Glutamatergic neuron (in vitro differentiated cells): ENCODE results near the gene CITED2. TPM values are rescaled to one million over a fixed set of nuclear protein-coding genes. Genes with fewer than 3 reads are reported as not detected.

Source experiments
- DNase-seq: peaks from one replicate; pipeline ENCODE4 v3.0.0; 2022
- H3K27ac Mint-ChIP-seq: one replicate; pipeline ENCODE4 v1.8.0; 2020; ENCODE audit warnings: mild to moderate bottlenecking, mixed read lengths, inconsistent platforms; ENCODE audit not compliant: unreplicated experiment
- H3K27me3 Mint-ChIP-seq: one replicate; pipeline ENCODE4 v1.8.0; 2020; ENCODE audit warnings: mild to moderate bottlenecking, moderate library complexity, mixed read lengths, inconsistent platforms; ENCODE audit not compliant: unreplicated experiment
- H3K36me3 Mint-ChIP-seq: one replicate; pipeline ENCODE4 v1.8.0; 2020; ENCODE audit warnings: mild to moderate bottlenecking, mixed read lengths, inconsistent platforms; ENCODE audit not compliant: unreplicated experiment
- H3K4me1 Mint-ChIP-seq: one replicate; pipeline ENCODE4 v1.8.0; 2020; ENCODE audit warnings: mild to moderate bottlenecking, low read depth, mixed read lengths, inconsistent platforms; ENCODE audit not compliant: unreplicated experiment
- H3K4me3 Mint-ChIP-seq: one replicate; pipeline ENCODE4 v1.8.0; 2020; ENCODE audit warnings: mild to moderate bottlenecking, mixed read lengths, inconsistent platforms; ENCODE audit not compliant: unreplicated experiment
- H3K9me3 Mint-ChIP-seq: one replicate; pipeline ENCODE4 v1.8.0; 2020; ENCODE audit warnings: mild to moderate bottlenecking, moderate library complexity, mixed read lengths, inconsistent platforms; ENCODE audit not compliant: unreplicated experiment
- CTCF ChIP-seq: fragments of 200-600 bp; sonication (generic); IDR thresholded peaks from one replicate; pipeline ENCODE4 v1.5.0; 2021; ENCODE audit not compliant: partially characterized antibody, unreplicated experiment
- total RNA-seq: library from RNA; stranded (reverse); fragmentation: NEBNext Ultra II Directional; extraction: Animal tissue kit (Norgen Biotek cat#: 25700); gene quantifications from one replicate; pipeline ENCODE4 v1.2.1, GENCODE V29; 2021; ENCODE audit not compliant: unreplicated experiment

The CITED2 gene
- total RNA-seq, 1 donor from 2014 or later = 66.5 TPM

GRCh38 chr6:139337830-139338229, 36.6 kb downstream of the CITED2 start:
- Mint-ChIP-seq H3K4me3 (no peak overlapping the region), H3K4me1 (no peaks in the 10 kb centered on the region)

GRCh38 chr6:139337001-139337400, 37.4 kb downstream of the CITED2 start:
- Mint-ChIP-seq H3K9me3 (no peaks in the 10 kb centered on the region), H3K27ac (no peak overlapping the region), H3K27me3 (no peaks in the 10 kb centered on the region), H3K36me3 (no peaks in the 10 kb centered on the region), H3K4me1 (no peaks in the 10 kb centered on the region), H3K4me3 (no peak overlapping the region)
- TF ChIP-seq CTCF = no peak
- no peak for DNase-seq

More at GRCh38 chr6:139337830-139338229, 36.6 kb downstream of the CITED2 start:
- DNase-seq = no peak
- TF ChIP-seq CTCF = no peak
- H3K36me3 Mint-ChIP-seq = no peaks in the 10 kb centered on the region
- H3K27me3 Mint-ChIP-seq = no peaks in the 10 kb centered on the region
- no peaks in the 10 kb centered on the region for H3K9me3 Mint-ChIP-seq
- no peak overlapping the region for H3K27ac Mint-ChIP-seq

- DNase-seq = no peak
- H3K27ac Mint-ChIP-seq = no peak overlapping the region
These were observed 38.0 kb downstream of the CITED2 start for GRCh38 chr6:139336488-139336887.

GRCh38 chr6:139335447-139336210, 38.8 kb downstream of the CITED2 start:
- TF ChIP-seq CTCF = no peak
- no peak for DNase-seq
- Mint-ChIP-seq H3K27me3 (no peaks in the 10 kb centered on the region), H3K9me3 (no peaks in the 10 kb centered on the region), H3K36me3 (no peaks in the 10 kb centered on the region), H3K4me1 (no peaks in the 10 kb centered on the region), H3K4me3 (no peak overlapping the region), H3K27ac (no peak overlapping the region)

More at GRCh38 chr6:139336488-139336887, 38.0 kb downstream of the CITED2 start:
- TF ChIP-seq CTCF = no peak
- no peaks in the 10 kb centered on the region for H3K27me3 Mint-ChIP-seq
- H3K9me3 Mint-ChIP-seq = no peaks in the 10 kb centered on the region
- H3K36me3 Mint-ChIP-seq = no peaks in the 10 kb centered on the region
- no peaks in the 10 kb centered on the region for H3K4me1 Mint-ChIP-seq
- H3K4me3 Mint-ChIP-seq = no peak overlapping the region

DNA sequence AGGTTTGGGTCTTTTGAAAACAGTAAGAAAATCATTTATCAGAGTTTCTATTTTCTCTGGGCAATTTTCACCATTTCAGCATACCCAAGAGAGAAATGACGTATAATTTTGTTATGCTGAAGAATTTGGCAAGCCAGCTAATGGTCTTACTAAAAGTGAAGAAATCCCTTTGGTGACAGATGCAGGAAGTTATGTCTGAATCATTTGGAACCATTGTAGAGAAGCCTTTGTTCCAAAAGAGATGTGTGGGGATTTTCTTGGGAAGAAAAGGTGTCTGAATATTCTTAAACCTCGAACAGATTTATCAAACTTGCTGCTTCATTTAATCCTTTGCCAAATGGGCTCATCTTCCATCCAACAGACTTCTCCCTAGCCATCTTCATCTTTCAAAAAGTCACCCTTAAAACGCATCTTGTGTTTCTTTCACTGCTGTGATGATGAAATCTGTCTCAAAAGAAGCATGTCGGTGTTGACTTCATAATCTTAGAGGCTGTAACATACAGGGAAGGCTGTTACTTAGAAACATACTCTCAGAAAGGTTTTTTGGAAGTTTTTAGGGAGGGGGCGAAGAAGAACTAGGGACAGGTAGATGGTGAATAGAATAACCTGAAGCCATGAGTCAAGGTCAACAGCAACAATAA, 39.5 kb downstream of the CITED2 start:
- Mint-ChIP-seq H3K36me3 (no peaks in the 10 kb centered on the region), H3K9me3 (no peaks in the 10 kb centered on the region), H3K4me3 (no peak overlapping the region), H3K27me3 (no peaks in the 10 kb centered on the region), H3K27ac (no peak overlapping the region), H3K4me1 (no peaks in the 10 kb centered on the region)
- no peak for TF ChIP-seq CTCF
- DNase-seq = no peak
